OCI-LY3 (cell line): ENCODE results near the gene EPS15.
"Not testable (repeated sequence)": the region's sequence is repeated elsewhere in the genome, so short reads cannot be mapped to it uniquely, and the experiment has no call there.

Experiments
- H2AFZ ChIP-seq: fragments of 200-600, 300-600 bp; shearing (Covaris generic); 2 replicates; pipeline ENCODE4 v1.6.0; 2014; ENCODE audit warnings: antibody characterized with exemption, low read depth, low read length
- H3K27ac ChIP-seq: fragments of 200-600, 300-600 bp; sonication (generic); 2 replicates; pipeline ENCODE4 v1.5.1; 2014; ENCODE audit warnings: mild to moderate bottlenecking, low read length, moderate library complexity, mixed read lengths
- H3K27me3 ChIP-seq: fragments of 200-600, 300-600 bp; sonication (generic); 2 replicates; pipeline ENCODE4 v1.6.1; 2014; ENCODE audit warnings: low read depth, low read length, mixed read lengths
- H3K36me3 ChIP-seq: fragments of 200-600, 300-600 bp; sonication (generic); replicated peaks from 2 replicates; pipeline ENCODE3; 2014; ENCODE audit warnings: low read depth, low read length, mixed read lengths
- H3K4me1 ChIP-seq: fragments of 300-600, 200-600 bp; sonication (generic); 2 replicates; pipeline ENCODE4 v1.6.1; 2014; ENCODE audit warnings: low read length, mixed read lengths
- H3K4me2 ChIP-seq: fragments of 200-600, 300-600 bp; sonication (generic); 2 replicates; pipeline ENCODE4 v1.6.1; 2014; ENCODE audit warnings: low read length, mixed read lengths
- H3K4me3 ChIP-seq: fragments of 300-600, 200-600 bp; sonication (generic); 2 replicates; pipeline ENCODE4 v1.5.1; 2014; ENCODE audit warnings: antibody characterized with exemption, mild to moderate bottlenecking, low read length, moderate library complexity
- H3K79me2 ChIP-seq: fragments of 300-600, 200-600 bp; shearing (Covaris generic); 2 replicates; pipeline ENCODE4 v1.6.1; 2014; ENCODE audit warnings: mild to moderate bottlenecking, low read length, mixed read lengths
- H3K9ac ChIP-seq: fragments of 300-600, 200-600 bp; shearing (Covaris generic); 2 replicates; pipeline ENCODE4 v1.6.0; 2014; ENCODE audit warnings: mild to moderate bottlenecking, low read length, moderate library complexity
- H3K9me3 ChIP-seq: fragments of 200-600, 300-600 bp; shearing (Covaris generic); 2 replicates; pipeline ENCODE4 v1.6.1; 2014; ENCODE audit warnings: low read length, mixed read lengths; ENCODE audit not compliant: insufficient read depth
- H4K20me1 ChIP-seq: fragments of 200-600, 300-600 bp; sonication (generic); 2 replicates; pipeline ENCODE4 v1.6.1; 2016; ENCODE audit warnings: low read length, mixed read lengths; ENCODE audit not compliant: insufficient read depth
- CTCF ChIP-seq: fragments of 200-600, 300-600 bp; sonication (generic); IDR thresholded peaks from 2 replicates; pipeline ENCODE4 v1.5.1; 2014; ENCODE audit warnings: antibody characterized with exemption, low read length, low read depth
- EZH2phosphoT487 ChIP-seq: fragments of 200-600 bp; shearing (Covaris generic); IDR thresholded peaks from 2 replicates; pipeline ENCODE4 v1.6.1; 2018; ENCODE audit warnings: antibody characterized with exemption, mixed run types, low read depth

The EPS15 gene

GRCh38 chr1:51504806-51505525 lies 14.1 kb downstream of the EPS15 start:
- Histone ChIP-seq H3K27me3 (no peaks in the 10 kb centered on the region), H3K27ac (peak overlapping the region; percentile 95), H3K9ac (peak overlapping the region; percentile 68), H4K20me1 (no peaks in the 10 kb centered on the region), H3K79me2 (peaks cover 92% of the 10 kb centered on the region), H3K4me1 (peaks cover 68% of the 10 kb centered on the region), H3K9me3 (no peaks in the 10 kb centered on the region), H3K4me3 (peak overlapping the region; percentile 68), H3K36me3 (peaks cover 27% of the 10 kb centered on the region), H3K4me2 (peak overlapping the region; percentile 80), H2AFZ (no peak overlapping the region)
- no peak for TF ChIP-seq CTCF
- TF ChIP-seq EZH2phosphoT487: no peak

DNA sequence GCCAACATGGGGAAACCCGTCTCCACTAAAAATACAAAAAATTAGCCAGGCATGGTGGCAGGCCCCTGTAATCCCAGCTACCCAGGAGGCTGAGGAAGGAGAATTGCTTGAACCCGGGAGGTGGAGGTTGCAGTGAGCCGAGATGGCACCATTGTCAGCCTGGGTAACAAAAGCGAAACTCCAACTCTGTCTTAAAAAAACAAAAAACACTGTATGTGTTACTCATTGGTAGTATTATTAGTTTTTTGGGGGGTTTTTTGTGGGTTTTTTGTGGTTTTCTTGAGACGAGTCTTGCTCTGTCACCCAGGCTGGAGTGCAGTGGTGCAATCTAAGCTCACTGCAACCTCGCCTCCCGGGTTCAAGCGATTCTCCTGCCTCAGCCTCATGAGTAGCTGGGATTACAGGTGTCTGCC lies 17.8 kb downstream of the EPS15 start:
- Histone ChIP-seq H3K27ac (peak overlapping the region; percentile 93), H3K4me3 (peak overlapping the region; percentile 32)

GRCh38 chr1:51499694-51500093 lies 19.4 kb downstream of the EPS15 start:
- H3K9me3 ChIP-seq: no peaks in the 10 kb centered on the region
- H3K79me2 ChIP-seq: peaks cover 95% of the 10 kb centered on the region
- H4K20me1 ChIP-seq: no peaks in the 10 kb centered on the region
- no peaks in the 10 kb centered on the region for H3K27me3 ChIP-seq
- no peak overlapping the region for H3K9ac ChIP-seq
- 0 out of 2 replicates have a peak overlapping the region, but pooled peaks have one; percentile 25 for H3K27ac ChIP-seq
- H3K36me3 ChIP-seq: peaks cover 42% of the 10 kb centered on the region
- peaks cover 80% of the 10 kb centered on the region for H3K4me1 ChIP-seq
- TF ChIP-seq CTCF (no peak), EZH2phosphoT487 (no peak)
- no peak overlapping the region for H3K4me2 ChIP-seq
- H2AFZ ChIP-seq: no peak overlapping the region
- no peak overlapping the region for H3K4me3 ChIP-seq

More for the DNA sequence above, 17.8 kb downstream of the EPS15 start:
- Histone ChIP-seq H3K79me2 (peaks cover 94% of the 10 kb centered on the region), H3K4me1 (peaks cover 82% of the 10 kb centered on the region), H3K36me3 (peaks cover 42% of the 10 kb centered on the region), H3K4me2 (peak overlapping the region; percentile 43), H3K9ac (peak overlapping the region; percentile 40; the same call in 1 of the 2 replicates)
- not testable (repeated sequence) for H2AFZ ChIP-seq, H3K9me3 ChIP-seq, H4K20me1 ChIP-seq, H3K27me3 ChIP-seq

GRCh38 chr1:51498924-51499323 lies 20.1 kb downstream of the EPS15 start:
- peaks cover 95% of the 10 kb centered on the region for H3K79me2 ChIP-seq
- H3K27me3 ChIP-seq: no peaks in the 10 kb centered on the region
- H3K4me3 ChIP-seq: no peak overlapping the region
- H2AFZ ChIP-seq: no peak overlapping the region
- H4K20me1 ChIP-seq: no peaks in the 10 kb centered on the region
- no peak overlapping the region for H3K9ac ChIP-seq
- no peaks in the 10 kb centered on the region for H3K9me3 ChIP-seq
- peak overlapping the region; percentile 20; the same call in 1 of the 2 replicates for H3K4me2 ChIP-seq
- peaks cover 42% of the 10 kb centered on the region for H3K36me3 ChIP-seq
- TF ChIP-seq CTCF: no peak
- TF ChIP-seq EZH2phosphoT487: no peak
- H3K4me1 ChIP-seq: peaks cover 84% of the 10 kb centered on the region
- H3K27ac ChIP-seq: peak overlapping the region; percentile 25; the same call in 1 of the 2 replicates
